Stimulated activated memory B cell treated with anti-CD40 and anti-IgM and Interleukin-4, amounts not matched to agents 10 μg/mL and 1 μg/mL and 100 μg/mL, for 72 hours (primary cell): Measurements from ENCODE around the gene MKNK2.
A peak's percentile ranks its signal among the peaks of the same experiment; 100 is the strongest.

ENCODE experiments used
- ATAC-seq: fragments of 150-1000 bp; cut with Tn5 transposase; 2 replicates; pipeline ENCODE4 v1.10.0; 2021
- H3K27ac Mint-ChIP-seq: one replicate; pipeline ENCODE4 v1.8.0; 2022; ENCODE audit warnings: mild to moderate bottlenecking, mixed read lengths
- H3K27me3 Mint-ChIP-seq: one replicate; pipeline ENCODE4 v1.8.0; 2022; ENCODE audit warnings: mixed read lengths
- H3K36me3 Mint-ChIP-seq: one replicate; pipeline ENCODE4 v1.8.0; 2022; ENCODE audit warnings: mixed read lengths
- H3K4me1 Mint-ChIP-seq: one replicate; pipeline ENCODE4 v1.8.0; 2022; ENCODE audit warnings: mixed read lengths
- H3K4me3 Mint-ChIP-seq: one replicate; pipeline ENCODE4 v1.8.0; 2022; ENCODE audit warnings: mild to moderate bottlenecking, moderate library complexity, mixed read lengths
- H3K9me3 Mint-ChIP-seq: one replicate; pipeline ENCODE4 v1.8.0; 2022; ENCODE audit warnings: mixed read lengths

MKNK2 gene

GRCh38 chr19:2053601-2054389, 2.8 kb upstream of the MKNK2 start:
- Mint-ChIP-seq H3K27me3 (no peaks in the 10 kb centered on the region), H3K27ac (peak overlapping the region; percentile 96), H3K36me3 (peaks cover 16% of the 10 kb centered on the region), H3K4me1 (peaks cover 75% of the 10 kb centered on the region), H3K9me3 (no peaks in the 10 kb centered on the region), H3K4me3 (no peak overlapping the region)
- no peak for ATAC-seq

GRCh38 chr19:2051773-2052704, 995 bp upstream of the MKNK2 start:
- no peaks in the 10 kb centered on the region for H3K27me3 Mint-ChIP-seq
- peaks cover 26% of the 10 kb centered on the region for H3K36me3 Mint-ChIP-seq

GRCh38 chr19:2050349-2050990, 574 bp downstream of the MKNK2 start:
- peaks cover 29% of the 10 kb centered on the region for H3K36me3 Mint-ChIP-seq
- H3K27ac Mint-ChIP-seq, result peak overlapping the region; percentile 96
- peaks cover 82% of the 10 kb centered on the region for H3K4me1 Mint-ChIP-seq
- H3K9me3 Mint-ChIP-seq, result no peaks in the 10 kb centered on the region
- peak overlapping the region; percentile 81 for H3K4me3 Mint-ChIP-seq
- no peaks in the 10 kb centered on the region for H3K27me3 Mint-ChIP-seq
- ATAC-seq, result peak; percentile 43

More at GRCh38 chr19:2051773-2052704, 995 bp upstream of the MKNK2 start:
- ATAC-seq, result peak; percentile 46
- Mint-ChIP-seq H3K9me3 (no peaks in the 10 kb centered on the region), H3K4me1 (peaks cover 82% of the 10 kb centered on the region), H3K27ac (peak overlapping the region; percentile 96), H3K4me3 (peak overlapping the region; percentile 82)

GRCh38 chr19:2049741-2050348, 1.2 kb downstream of the MKNK2 start:
- peak overlapping the region; percentile 81 for H3K4me3 Mint-ChIP-seq
- H3K9me3 Mint-ChIP-seq, result no peaks in the 10 kb centered on the region
- H3K4me1 Mint-ChIP-seq, result peaks cover 82% of the 10 kb centered on the region
- H3K27me3 Mint-ChIP-seq, result no peaks in the 10 kb centered on the region
- H3K36me3 Mint-ChIP-seq, result peaks cover 33% of the 10 kb centered on the region
- H3K27ac Mint-ChIP-seq, result peak overlapping the region; percentile 66
- ATAC-seq, result peak; percentile 58

GRCh38 chr19:2048959-2049740, 1.9 kb downstream of the MKNK2 start:
- no peak for ATAC-seq
- H3K36me3 Mint-ChIP-seq, result peaks cover 36% of the 10 kb centered on the region
- H3K9me3 Mint-ChIP-seq, result no peaks in the 10 kb centered on the region
- peak overlapping the region; percentile 81 for H3K4me3 Mint-ChIP-seq
- peak overlapping the region; percentile 66 for H3K27ac Mint-ChIP-seq
- peaks cover 82% of the 10 kb centered on the region for H3K4me1 Mint-ChIP-seq
- no peaks in the 10 kb centered on the region for H3K27me3 Mint-ChIP-seq

- peaks cover 83% of the 10 kb centered on the region for H3K4me1 Mint-ChIP-seq
- no peaks in the 10 kb centered on the region for H3K9me3 Mint-ChIP-seq
- peak overlapping the region; percentile 66 for H3K27ac Mint-ChIP-seq
- peaks cover 44% of the 10 kb centered on the region for H3K36me3 Mint-ChIP-seq
- H3K4me3 Mint-ChIP-seq, result peak overlapping the region; percentile 81
- H3K27me3 Mint-ChIP-seq, result no peaks in the 10 kb centered on the region
- ATAC-seq, result no peak
Measured at GRCh38 chr19:2048104-2048958, 2.7 kb downstream of the MKNK2 start.

- Mint-ChIP-seq H3K36me3 (peaks cover 51% of the 10 kb centered on the region), H3K9me3 (no peaks in the 10 kb centered on the region), H3K27ac (peak overlapping the region; percentile 66), H3K27me3 (no peaks in the 10 kb centered on the region), H3K4me3 (peak overlapping the region; percentile 81), H3K4me1 (peaks cover 86% of the 10 kb centered on the region)
- no peak for ATAC-seq
Measured at GRCh38 chr19:2047449-2048103, 3.5 kb downstream of the MKNK2 start.

GRCh38 chr19:2047076-2047448, 4.0 kb downstream of the MKNK2 start:
- Mint-ChIP-seq H3K9me3 (no peaks in the 10 kb centered on the region), H3K4me1 (peaks cover 86% of the 10 kb centered on the region), H3K27me3 (no peaks in the 10 kb centered on the region), H3K4me3 (peak overlapping the region; percentile 29), H3K27ac (no peak overlapping the region), H3K36me3 (peaks cover 56% of the 10 kb centered on the region)
- ATAC-seq, result no peak

- no peak overlapping the region for H3K27ac Mint-ChIP-seq
- no peak for ATAC-seq
- no peaks in the 10 kb centered on the region for H3K9me3 Mint-ChIP-seq
- H3K27me3 Mint-ChIP-seq, result no peaks in the 10 kb centered on the region
- no peak overlapping the region for H3K4me3 Mint-ChIP-seq
- H3K36me3 Mint-ChIP-seq, result peaks cover 58% of the 10 kb centered on the region
- H3K4me1 Mint-ChIP-seq, result peaks cover 83% of the 10 kb centered on the region
Measured at GRCh38 chr19:2046046-2046907, 4.8 kb downstream of the MKNK2 start.

- Mint-ChIP-seq H3K4me3 (peak overlapping the region; percentile 65), H3K27ac (peak overlapping the region; percentile 77), H3K4me1 (peaks cover 89% of the 10 kb centered on the region)
Measured at GRCh38 chr19:2045501-2046045, 5.5 kb downstream of the MKNK2 start.

GRCh38 chr19:2044709-2045500, 6.1 kb downstream of the MKNK2 start:
- Mint-ChIP-seq H3K9me3 (no peaks in the 10 kb centered on the region), H3K36me3 (peaks cover 62% of the 10 kb centered on the region), H3K4me1 (peaks cover 93% of the 10 kb centered on the region), H3K27me3 (no peaks in the 10 kb centered on the region), H3K4me3 (peak overlapping the region; percentile 65), H3K27ac (peak overlapping the region; percentile 77)
- no peak for ATAC-seq

More at GRCh38 chr19:2045501-2046045, 5.5 kb downstream of the MKNK2 start:
- no peaks in the 10 kb centered on the region for H3K9me3 Mint-ChIP-seq
- H3K27me3 Mint-ChIP-seq, result no peaks in the 10 kb centered on the region
- H3K36me3 Mint-ChIP-seq, result peaks cover 65% of the 10 kb centered on the region
- ATAC-seq, result no peak
